Tibial nerve (tissue), 3 donors: ENCODE measurements around the gene TBCD.

Source experiments
- CTCF ChIP-seq, 5 experiments: fragments of 200-600 bp in 3 of 5; fragments of 450-650 bp in 2 of 5; sonication (generic) in 3 of 5; IDR thresholded peaks; one replicate each; pipeline ENCODE4 v1.5.1; 2016 to 2019; ENCODE audit warnings: antibody characterized with exemption in 5 of 5, mild to moderate bottlenecking in 3 of 5, moderate library complexity in 2 of 5
- POLR2A ChIP-seq, 2 donors: fragments of 450-650 bp; IDR thresholded peaks; one replicate each; pipeline ENCODE4 v1.6.1; 2017; ENCODE audit warnings: antibody characterized with exemption in 2 of 2, mild to moderate bottlenecking in 2 of 2, moderate library complexity in 2 of 2

GRCh38 chr17:82963104-82963950, 211.5 kb downstream of the TBCD start:
- TF ChIP-seq CTCF (IDR thresholded peaks at IDR 0.05) (peak; percentile 73 to 92 (median 81)), POLR2A (IDR thresholded peaks at IDR 0.05) (no peak)
